Stimulated activated CD8-positive, alpha-beta memory T cell treated with anti-CD3 and anti-CD28 coated beads, Interleukin-7, amount 100 ng/mL, for 48 hours (primary cell): Measurements from ENCODE around the gene TPRX1.
"Not testable (repeated sequence)": the region's sequence is repeated elsewhere in the genome, so short reads cannot be mapped to it uniquely, and the experiment has no call there.

Experiments used
- DNase-seq, 2 donors: peaks; one replicate each; pipeline ENCODE4 v3.0.0-alpha.2; 2020; ENCODE audit warnings: low read depth in 1 of 2; ENCODE audit errors: extremely low read depth in 1 of 2

TPRX1 gene

GRCh38 chr19:47769534-47769933 is 34.8 kb downstream of the TPRX1 start:
- no peak for DNase-seq

GRCh38 chr19:47768604-47769003 is 35.7 kb downstream of the TPRX1 start:
- no peak for DNase-seq

DNA sequence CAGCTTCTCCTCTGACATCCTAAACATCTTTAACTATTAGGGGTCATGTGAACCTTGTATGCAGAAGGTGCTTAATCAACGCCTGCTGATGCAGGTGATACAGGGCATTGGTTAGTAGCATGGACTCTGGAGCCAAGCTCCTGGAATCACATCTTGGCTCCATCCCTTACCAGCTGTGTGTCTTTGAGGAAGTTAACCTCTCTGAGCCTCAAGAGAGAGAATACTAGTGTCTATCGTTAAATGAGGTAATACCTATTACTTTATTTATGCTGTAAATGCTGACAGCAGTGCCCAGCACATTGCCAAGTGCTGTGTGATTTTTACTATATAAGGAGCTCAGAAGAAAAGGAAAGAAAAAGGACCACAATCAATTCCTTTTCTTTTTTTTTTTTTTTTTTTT is 37.0 kb downstream of the TPRX1 start:
- no peak for DNase-seq

GRCh38 chr19:47766670-47767069 is 37.7 kb downstream of the TPRX1 start:
- no peak for DNase-seq

DNA sequence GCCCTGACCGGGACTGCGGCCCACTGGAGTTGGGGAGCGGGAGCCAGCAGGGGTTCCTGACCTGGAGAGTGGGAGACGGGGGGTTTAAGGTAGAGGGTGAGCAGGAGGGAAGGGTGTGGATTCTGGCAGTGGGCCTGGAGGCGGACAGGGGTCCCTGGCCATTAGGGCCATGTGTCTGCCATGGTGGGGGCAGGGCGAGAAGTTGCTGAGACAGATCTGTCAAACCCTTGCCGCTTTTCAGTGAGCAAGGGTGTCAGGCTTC is 38.1 kb downstream of the TPRX1 start:
- no peak for DNase-seq

GRCh38 chr19:47765523-47766358 is 38.6 kb downstream of the TPRX1 start:
- DNase-seq: peak in 1 of 2 donors; percentile 19

- DNase-seq: not testable (repeated sequence)
Observed at GRCh38 chr19:47764705-47765104, 39.6 kb downstream of the TPRX1 start.

DNA sequence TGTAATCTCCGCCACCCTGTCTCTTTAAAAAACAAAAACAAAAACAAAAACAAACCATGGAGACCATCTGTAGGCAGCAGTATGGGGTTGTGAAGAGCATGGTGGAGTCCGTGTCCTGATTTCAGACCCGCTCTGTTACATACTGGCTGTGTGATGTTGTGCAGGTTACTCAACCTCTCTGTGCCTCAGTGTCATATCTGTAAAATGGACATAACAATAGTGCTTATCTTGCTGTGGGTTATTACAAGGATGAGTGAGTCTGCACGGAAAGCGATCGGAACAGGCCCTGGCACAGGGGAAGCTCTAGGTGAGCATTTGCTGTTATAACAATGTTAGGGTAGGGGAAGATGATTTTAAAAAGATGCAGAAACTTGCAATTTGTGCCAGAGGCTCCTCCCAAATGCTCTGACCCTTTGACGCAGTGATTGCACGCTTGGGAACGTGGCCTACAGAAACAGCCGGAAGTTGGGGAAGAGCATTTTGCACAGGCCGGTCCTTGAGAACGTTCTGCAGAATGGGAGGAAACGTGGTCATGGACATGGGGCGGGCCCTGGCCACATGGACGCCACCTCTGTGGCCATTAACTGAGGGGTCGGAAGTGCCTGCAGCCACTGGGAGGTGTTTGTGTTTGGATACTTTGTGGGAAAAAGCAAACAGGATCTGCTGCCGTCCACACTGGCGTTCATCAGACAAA is 41.6 kb downstream of the TPRX1 start:
- DNase-seq: no peak

DNA sequence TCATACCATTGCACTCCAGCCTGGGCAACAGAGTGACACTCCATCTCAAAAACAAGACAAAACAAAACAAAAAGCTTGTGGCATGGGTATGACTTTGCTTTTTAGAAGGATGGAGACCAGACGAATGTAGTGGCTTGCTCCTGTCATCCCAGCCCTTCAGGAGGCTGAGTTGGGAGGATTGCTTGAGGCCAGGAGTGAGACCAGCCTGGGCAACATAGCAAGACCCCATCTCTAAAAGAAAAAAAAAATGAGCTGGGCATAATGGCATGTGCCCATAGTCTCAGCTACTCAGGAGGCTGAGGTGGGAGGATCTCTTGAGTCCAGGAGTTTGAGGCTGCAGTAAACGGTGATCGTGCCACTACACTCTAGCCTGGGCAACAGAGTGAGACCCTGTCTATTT is 42.2 kb downstream of the TPRX1 start:
- no peak for DNase-seq

- no peak for DNase-seq
Observed at GRCh38 chr19:47761566-47761965, 42.8 kb downstream of the TPRX1 start.

GRCh38 chr19:47760632-47760999 is 43.7 kb downstream of the TPRX1 start:
- no peak for DNase-seq

- no peak for DNase-seq
Observed at GRCh38 chr19:47758443-47758804, 45.9 kb downstream of the TPRX1 start.

DNA sequence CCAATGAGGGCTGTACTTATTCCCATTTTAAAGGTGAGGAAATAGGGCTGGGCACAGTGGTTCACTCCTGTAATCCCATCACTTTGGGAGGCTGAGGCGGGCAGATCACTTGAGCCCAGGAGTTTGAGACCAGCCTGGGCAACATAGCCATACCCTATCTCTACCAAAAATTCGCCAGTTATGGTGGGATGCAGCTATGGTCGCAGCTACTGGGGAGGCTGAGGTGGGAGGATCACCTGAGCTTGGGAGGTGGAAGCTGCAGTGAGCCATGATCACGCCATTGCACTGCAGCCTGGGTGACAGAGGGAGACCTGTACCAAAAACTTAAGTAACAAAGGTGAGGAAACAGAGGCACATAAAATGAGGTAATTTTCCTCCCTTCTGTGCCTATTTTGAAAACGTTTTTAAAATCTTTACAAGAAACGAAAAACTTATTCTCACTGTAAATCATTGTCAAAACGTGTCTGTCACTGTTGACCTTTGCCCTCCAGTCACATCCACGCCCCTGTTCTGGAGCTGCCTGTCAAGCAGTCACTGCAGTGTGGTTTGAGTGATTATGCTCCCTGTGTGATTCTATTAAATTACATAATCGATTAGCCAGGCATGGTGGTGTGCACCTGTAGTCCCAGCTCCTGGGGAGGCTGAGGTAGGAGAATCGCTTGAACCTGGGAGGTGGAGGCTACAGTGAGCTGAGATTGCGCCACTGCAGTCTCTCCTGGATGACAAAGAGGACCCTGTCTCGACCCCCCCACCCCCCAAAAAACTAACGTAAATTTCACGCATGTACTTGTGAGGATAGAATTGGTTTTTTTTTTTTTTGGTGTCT is 46.5 kb downstream of the TPRX1 start:
- DNase-seq: no peak

GRCh38 chr19:47756953-47757608 is 47.3 kb downstream of the TPRX1 start:
- no peak for DNase-seq

GRCh38 chr19:47756627-47756929 is 47.8 kb downstream of the TPRX1 start:
- DNase-seq: no peak

DNA sequence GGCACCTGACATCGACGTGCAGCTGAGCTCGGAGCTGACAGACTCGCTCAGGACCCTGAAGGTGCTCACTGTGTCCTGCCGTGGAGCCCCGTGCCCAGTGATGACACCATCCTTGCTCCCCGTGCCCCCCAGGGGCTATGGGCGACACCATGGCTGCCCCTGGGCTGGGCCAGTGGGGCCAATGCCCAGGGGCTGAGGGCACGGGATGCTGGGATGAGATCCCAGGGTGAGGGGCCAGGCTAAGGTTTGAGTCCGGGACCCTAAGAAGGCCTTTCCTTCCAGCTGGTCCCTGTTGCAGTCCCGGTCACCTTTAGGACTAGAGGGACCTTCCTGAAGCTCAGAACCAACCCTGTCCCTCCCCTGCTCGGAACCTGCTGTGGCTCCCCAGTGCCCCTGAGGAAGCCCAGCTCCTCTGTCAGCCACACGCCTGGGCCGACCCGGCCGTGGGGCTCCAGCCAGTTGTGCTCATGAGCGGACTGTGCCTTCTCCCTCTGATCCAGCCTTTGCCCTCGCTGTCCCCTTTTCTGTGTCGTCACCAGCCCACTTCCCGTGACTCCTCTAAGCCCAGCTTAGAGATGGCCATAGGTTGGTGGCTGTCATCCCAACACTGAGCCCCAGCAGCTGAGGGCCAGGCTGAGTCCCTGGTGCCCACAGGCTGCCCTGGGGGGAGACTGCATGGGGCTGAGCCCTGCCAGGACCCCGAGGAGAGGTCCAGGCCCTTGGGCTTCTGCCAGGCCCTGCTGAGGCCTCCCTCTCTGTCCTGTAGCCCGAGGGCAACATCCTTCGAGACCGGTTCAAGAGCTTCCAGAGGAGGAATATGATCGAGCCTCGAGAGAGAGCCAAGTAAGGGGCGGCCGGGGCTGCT is 48.4 kb downstream of the TPRX1 start:
- DNase-seq: no peak

GRCh38 chr19:47755065-47755761 is 49.1 kb downstream of the TPRX1 start:
- DNase-seq: no peak

DNA sequence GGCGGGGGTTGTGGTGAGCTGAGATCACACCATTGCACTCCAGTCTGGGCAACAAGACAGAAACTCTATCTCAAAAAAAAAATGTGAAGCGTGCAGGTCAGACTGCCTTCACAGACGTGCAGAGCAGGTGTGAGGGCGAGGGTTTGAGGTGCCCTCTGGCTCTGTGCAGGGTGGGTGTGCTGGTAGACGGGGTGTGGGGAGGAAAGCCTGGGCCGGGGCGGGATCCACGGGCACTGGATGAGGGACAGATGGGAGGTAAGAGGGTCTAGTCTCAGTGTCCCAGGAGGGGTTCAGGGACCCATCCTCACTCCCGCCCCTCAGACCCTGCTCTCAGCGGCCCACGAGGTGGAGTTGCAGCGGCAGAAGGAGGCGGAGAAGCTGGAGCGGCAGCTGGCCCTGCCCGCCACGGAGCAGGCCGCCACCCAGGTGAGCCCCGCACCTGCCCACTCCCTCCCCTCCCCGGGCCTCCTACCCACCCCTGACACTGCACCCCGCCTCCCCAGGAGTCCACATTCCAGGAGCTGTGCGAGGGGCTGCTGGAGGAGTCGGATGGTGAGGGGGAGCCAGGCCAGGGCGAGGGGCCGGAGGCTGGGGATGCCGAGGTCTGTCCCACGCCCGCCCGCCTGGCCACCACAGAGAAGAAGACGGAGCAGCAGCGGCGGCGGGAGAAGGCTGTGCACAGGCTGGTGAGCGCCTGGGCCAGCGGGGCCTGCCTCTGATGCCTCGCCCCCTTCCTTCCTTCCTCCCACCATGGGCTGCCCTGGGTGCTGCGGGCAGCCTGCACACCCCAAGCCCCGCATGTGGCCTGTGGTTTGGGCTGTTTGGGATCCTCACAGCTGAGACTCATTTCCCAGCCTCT is 49.9 kb downstream of the TPRX1 start:
- no peak for DNase-seq
